Astrocyte of the hippocampus (primary cell): ENCODE results near the gene SERPINB12.

Experiments used
- DNase-seq: peaks from one replicate; pipeline ENCODE4 v3.0.0; 2011; ENCODE audit warnings: low read depth, low spot score

The SERPINB12 gene

GRCh38 chr18:63603355-63603754, 61.2 kb downstream of the SERPINB12 start:
- no peak for DNase-seq

DNA sequence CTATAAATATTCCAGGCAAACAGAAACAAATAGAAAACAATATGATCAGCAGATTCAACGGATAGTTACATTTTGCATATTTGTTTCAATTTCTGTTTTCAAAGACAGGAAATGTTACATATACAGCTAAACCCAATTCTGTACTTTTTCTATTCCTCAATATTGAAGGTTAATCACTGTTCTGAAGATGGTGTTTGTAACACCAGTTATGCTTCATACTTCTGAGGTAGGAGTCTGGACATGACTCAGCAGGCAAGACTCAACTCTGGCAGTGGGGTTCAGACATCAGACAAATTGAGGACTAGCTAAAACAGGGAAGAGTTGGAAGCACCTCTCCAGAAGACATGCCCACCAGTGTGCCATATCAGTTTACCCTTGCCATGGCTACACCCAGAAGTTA, 61.6 kb downstream of the SERPINB12 start:
- no peak for DNase-seq

- no peak for DNase-seq
Measured at GRCh38 chr18:63604791-63605567, 62.8 kb downstream of the SERPINB12 start.

DNA sequence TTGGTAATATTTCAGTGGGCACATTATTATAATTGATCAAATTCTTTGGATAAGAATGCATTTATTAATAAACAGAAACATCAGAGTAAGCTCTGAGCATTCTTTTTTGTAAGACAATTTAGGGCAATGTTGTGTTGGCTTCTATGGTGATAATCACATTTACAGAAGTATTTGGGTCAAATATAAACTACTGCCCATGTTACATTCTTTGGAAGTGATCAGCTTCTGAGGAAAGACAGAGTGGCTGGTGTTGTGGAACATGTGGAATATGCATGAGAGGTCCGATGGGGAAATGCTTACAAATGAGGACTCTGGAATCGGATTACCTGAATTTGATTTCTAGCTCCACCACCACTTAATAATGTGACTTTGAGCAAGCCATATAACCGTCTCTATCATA, 64.4 kb downstream of the SERPINB12 start:
- DNase-seq: no peak

GRCh38 chr18:63613420-63613819, 71.3 kb downstream of the SERPINB12 start:
- no peak for DNase-seq

GRCh38 chr18:63617049-63617914, 75.1 kb downstream of the SERPINB12 start:
- no peak for DNase-seq

GRCh38 chr18:63617915-63618234, 75.7 kb downstream of the SERPINB12 start:
- DNase-seq: no peak
